CD14-positive monocyte (primary cell): ENCODE measurements around the gene THSD4. TPM values are rescaled to one million over a fixed set of nuclear protein-coding genes. Genes with fewer than 3 reads are reported as not detected.

Source experiments
- DNase-seq, 3 donors: peaks; one replicate each; pipeline ENCODE4 v3.0.0-alpha.2; 2011 to 2022
- H2AFZ ChIP-seq: 2 replicates; pipeline ENCODE4 v1.6.0; 2012; ENCODE audit warnings: mild to moderate bottlenecking, low read depth, low read length, inconsistent platforms; ENCODE audit not compliant: insufficient read depth, poor library complexity, severe bottlenecking
- H3K27ac ChIP-seq, 2 donors: 1 replicate in 1 of 2; 2 replicates in 1 of 2; pipeline ENCODE4 v1.5.1; 2012 to 2013; ENCODE audit warnings: low read length in 2 of 2, control low read depth in 1 of 2, inconsistent platforms in 1 of 2, low read depth in 1 of 2, mild to moderate bottlenecking in 1 of 2
- H3K27me3 ChIP-seq, 2 donors: one replicate each; pipeline versions ENCODE4 v1.6.0 to v1.6.1; 2011 to 2013; ENCODE audit warnings: low read length in 2 of 2; ENCODE audit not compliant: control insufficient read depth in 2 of 2, insufficient read depth in 2 of 2
- H3K36me3 ChIP-seq, 2 donors: replicated peaks in 1 of 2; 1 replicate in 1 of 2; 2 replicates in 1 of 2; pipeline versions ENCODE4 v1.5.1 to v1.6.1; 2012 to 2013; ENCODE audit warnings: low read length in 2 of 2, control low read depth in 1 of 2, inconsistent platforms in 1 of 2, mild to moderate bottlenecking in 1 of 2; ENCODE audit not compliant: insufficient read depth in 2 of 2, control insufficient read depth in 1 of 2
- H3K4me1 ChIP-seq, 2 donors: 1 replicate in 1 of 2; 2 replicates in 1 of 2; pipeline versions ENCODE4 v1.5.1 to v1.6.1; 2012 to 2013; ENCODE audit warnings: low read length in 2 of 2, control low read depth in 1 of 2, inconsistent platforms in 1 of 2, mild to moderate bottlenecking in 1 of 2, moderate library complexity in 1 of 2; ENCODE audit not compliant: insufficient read depth in 2 of 2, control insufficient read depth in 1 of 2
- H3K4me2 ChIP-seq: replicated peaks from 2 replicates; pipeline ENCODE3; 2012; ENCODE audit warnings: low read length, moderate library complexity, mild to moderate bottlenecking; ENCODE audit not compliant: poor library complexity, severe bottlenecking; ENCODE audit errors: extremely low read depth
- H3K4me3 ChIP-seq, 3 experiments: fragments of 200-600 bp in 1 of 3; sonication (generic) in 1 of 3; replicated peaks in 1 of 3; 1 replicate in 2 of 3; 2 replicates in 1 of 3; pipeline ENCODE4 v1.5.1; 2011 to 2013; ENCODE audit warnings: low read length in 3 of 3, mild to moderate bottlenecking in 3 of 3, control low read depth in 2 of 3, low read depth in 2 of 3, inconsistent platforms in 1 of 3, moderate library complexity in 1 of 3
- H3K79me2 ChIP-seq: 2 replicates; pipeline ENCODE4 v1.6.0; 2012; ENCODE audit warnings: mild to moderate bottlenecking, control low read depth, inconsistent platforms, low read length, moderate library complexity; ENCODE audit not compliant: insufficient read depth
- H3K9ac ChIP-seq: 2 replicates; pipeline ENCODE4 v1.6.0; 2017; ENCODE audit warnings: low read length, mild to moderate bottlenecking; ENCODE audit not compliant: insufficient read depth, poor library complexity, severe bottlenecking
- H3K9me3 ChIP-seq, 2 donors: replicated peaks in 1 of 2; 1 replicate in 1 of 2; 2 replicates in 1 of 2; pipeline versions ENCODE4 v1.5.1 to v1.6.1; 2012 to 2013; ENCODE audit warnings: low read length in 2 of 2, control low read depth in 1 of 2; ENCODE audit not compliant: control insufficient read depth in 1 of 2, insufficient read depth in 1 of 2
- H4K20me1 ChIP-seq: 2 replicates; pipeline ENCODE4 v1.6.0; 2012; ENCODE audit warnings: mild to moderate bottlenecking, low read length, control low read depth, moderate library complexity; ENCODE audit not compliant: insufficient read depth
- H3K27ac Mint-ChIP-seq, 7 donors: one replicate each; pipeline ENCODE4 v1.8.0; 2020; ENCODE audit warnings: mild to moderate bottlenecking in 7 of 7, mixed read lengths in 7 of 7, moderate library complexity in 6 of 7, inconsistent platforms in 2 of 7
- H3K27me3 Mint-ChIP-seq, 3 donors: one replicate each; pipeline ENCODE4 v1.8.0; 2021 to 2022; ENCODE audit warnings: low read depth in 3 of 3, mild to moderate bottlenecking in 3 of 3, mixed read lengths in 3 of 3, moderate library complexity in 3 of 3, inconsistent platforms in 1 of 3
- H3K36me3 Mint-ChIP-seq, 2 donors: one replicate each; pipeline ENCODE4 v1.8.0; 2020; ENCODE audit warnings: mixed read lengths in 2 of 2, inconsistent platforms in 1 of 2, mild to moderate bottlenecking in 1 of 2
- H3K4me1 Mint-ChIP-seq: one replicate; pipeline ENCODE4 v1.8.0; 2020; ENCODE audit warnings: mild to moderate bottlenecking, mixed read lengths
- H3K4me3 Mint-ChIP-seq, 2 donors: one replicate each; pipeline ENCODE4 v1.8.0; 2020; ENCODE audit warnings: mild to moderate bottlenecking in 2 of 2, mixed read lengths in 2 of 2, moderate library complexity in 1 of 2
- H3K9me3 Mint-ChIP-seq, 7 donors: one replicate each; pipeline ENCODE4 v1.8.0; 2020 to 2022; ENCODE audit warnings: mixed read lengths in 7 of 7, mild to moderate bottlenecking in 6 of 7, moderate library complexity in 6 of 7, inconsistent platforms in 2 of 7
- CTCF ChIP-seq: fragments of 200-600 bp; IDR thresholded peaks from one replicate; pipeline ENCODE4 v1.8.0; 2022; ENCODE audit warnings: antibody characterized with exemption, mild to moderate bottlenecking
- WGBS: methylation state at CpG from one replicate; pipeline ENCODE4 v1.1.5; 2013; ENCODE audit warnings: missing lambda C conversion rate; ENCODE audit not compliant: insufficient coverage; 5-methylcytosine and 5-hydroxymethylcytosine counted together
- intact Hi-C, 2 donors: fragments of 100-400 bp; cut with micrococcal nuclease; formaldehyde crosslinking; loops; one replicate each; pipeline versions ENCODE4 v1.15.0 to v1.15.1; 2023
- polyA plus RNA-seq, 3 donors: library from polyadenylated mRNA; depleted of rRNA in 1 of 3; unstranded in 2 of 3; stranded (reverse) in 1 of 3; fragments of 300-500 nt in 2 of 3; fragments of >200 nt in 1 of 3; fragmentation: Illumina TruSeq in 2 of 3; gene quantifications; 1 replicate in 2 of 3; 2 replicates in 1 of 3; pipeline ENCODE4 v1.2.3, GENCODE V29; 2012 to 2021

The THSD4 gene
- polyA plus RNA-seq, 3 donors = not detected

- Mint-ChIP-seq H3K36me3 (no peaks in the 10 kb centered on the region), H3K27ac (no peak overlapping the region), H3K27me3 (peaks cover 0 to 5% (median 2%) of the 10 kb centered on the region in 3 donors), H3K9me3 (peaks cover 0 to 11% (median 1%) of the 10 kb centered on the region in 7 donors), H3K4me3 (no peak overlapping the region), H3K4me1 (no peaks in the 10 kb centered on the region)
- no peaks in the 10 kb centered on the region for H3K79me2 ChIP-seq
- no peaks in the 10 kb centered on the region for H3K4me1 ChIP-seq
- H3K36me3 ChIP-seq = no peaks in the 10 kb centered on the region
- no peak overlapping the region for H3K4me3 ChIP-seq
- no peaks in the 10 kb centered on the region for H4K20me1 ChIP-seq
- no peaks in the 10 kb centered on the region for H3K9me3 ChIP-seq
- no peaks in the 10 kb centered on the region for H3K27me3 ChIP-seq
- DNase-seq = no peak
- intact Hi-C loops = no loop called here
- no peak overlapping the region for H2AFZ ChIP-seq
- H3K4me2 ChIP-seq = no peak overlapping the region
- H3K9ac ChIP-seq = no peak overlapping the region
- 88% methylated on average over 1 of the region's 5 CpGs for WGBS
- no peak overlapping the region for H3K27ac ChIP-seq
- no peak for TF ChIP-seq CTCF
These were observed 72.3 kb downstream of the THSD4 start for GRCh38 chr15:71187526-71187925.

GRCh38 chr15:71189718-71190117, 74.4 kb downstream of the THSD4 start:
- no peaks in the 10 kb centered on the region for H3K36me3 ChIP-seq
- peaks cover 0 to 13% (median 4%) of the 10 kb centered on the region in 7 donors for H3K9me3 Mint-ChIP-seq
- no peaks in the 10 kb centered on the region for H4K20me1 ChIP-seq
- H3K27me3 ChIP-seq = no peaks in the 10 kb centered on the region
- no peak overlapping the region for H3K4me3 ChIP-seq
- H3K4me1 ChIP-seq = no peaks in the 10 kb centered on the region
- H3K27me3 Mint-ChIP-seq = peaks cover 0 to 5% (median 2%) of the 10 kb centered on the region in 3 donors
- no peak for DNase-seq
- H3K27ac Mint-ChIP-seq = no peak overlapping the region
- WGBS = 90% methylated on average over 2 of the region's 6 CpGs
- no peak overlapping the region for H3K9ac ChIP-seq
- no peak overlapping the region for H3K27ac ChIP-seq
- H3K9me3 ChIP-seq = no peaks in the 10 kb centered on the region
- no peak overlapping the region for H2AFZ ChIP-seq
- TF ChIP-seq CTCF = no peak
- no peak overlapping the region for H3K4me2 ChIP-seq
- H3K4me3 Mint-ChIP-seq = no peak overlapping the region
- no peaks in the 10 kb centered on the region for H3K4me1 Mint-ChIP-seq
- intact Hi-C loops = no loop called here
- H3K36me3 Mint-ChIP-seq = no peaks in the 10 kb centered on the region
- H3K79me2 ChIP-seq = no peaks in the 10 kb centered on the region
